ENCODE data around the gene FAXDC2.
"Not testable (repeated sequence)": the region's sequence is repeated elsewhere in the genome, so short reads cannot be mapped to it uniquely, and the experiment has no call there.

Gene FAXDC2

DNA sequence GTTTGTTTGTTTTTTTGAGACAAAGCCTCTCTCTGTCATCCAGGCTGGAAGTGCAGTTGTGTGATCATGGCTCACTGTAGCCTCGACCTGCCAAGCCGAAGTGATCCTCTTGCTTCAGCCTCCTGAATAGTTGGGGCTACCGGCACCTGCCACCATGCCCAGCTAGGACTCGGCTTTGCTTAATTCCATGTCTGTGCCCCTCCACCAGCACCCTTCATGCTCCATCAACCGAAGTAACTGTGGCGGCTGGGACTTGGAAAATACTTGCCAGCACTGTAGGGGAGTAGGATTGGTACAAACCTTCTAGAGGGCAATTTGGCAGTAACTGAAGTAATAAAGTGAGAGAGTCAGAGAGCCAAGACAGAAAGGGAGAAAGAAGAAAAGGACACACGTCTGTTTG lies 19.0 kb downstream of the FAXDC2 start:
- no peak for DNase-seq (ENCODE audit: extremely low read depth in 1 of 2, low read depth in 1 of 2)

DNA sequence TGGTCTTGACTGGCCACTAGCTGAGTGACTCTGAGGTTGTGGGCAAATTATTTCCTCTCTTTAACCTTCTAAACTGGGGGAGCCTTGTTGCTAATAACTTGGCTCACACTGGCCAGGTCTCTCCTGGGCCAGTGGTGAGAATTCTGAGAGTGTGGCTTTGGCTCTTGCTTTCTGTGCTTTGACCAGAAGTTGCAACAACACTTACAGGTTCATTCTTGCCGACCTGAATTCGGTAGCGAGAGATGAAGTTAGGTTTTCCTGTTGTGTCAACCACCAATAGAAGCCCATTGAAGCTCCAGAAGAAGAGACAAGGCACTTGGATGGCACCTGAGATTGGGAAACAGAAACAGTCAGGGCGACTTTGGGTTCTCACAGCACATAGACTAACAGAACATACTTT lies 19.8 kb downstream of the FAXDC2 start:
- no peak for DNase-seq (ENCODE audit: extremely low read depth in 1 of 2, low read depth in 1 of 2)

DNA sequence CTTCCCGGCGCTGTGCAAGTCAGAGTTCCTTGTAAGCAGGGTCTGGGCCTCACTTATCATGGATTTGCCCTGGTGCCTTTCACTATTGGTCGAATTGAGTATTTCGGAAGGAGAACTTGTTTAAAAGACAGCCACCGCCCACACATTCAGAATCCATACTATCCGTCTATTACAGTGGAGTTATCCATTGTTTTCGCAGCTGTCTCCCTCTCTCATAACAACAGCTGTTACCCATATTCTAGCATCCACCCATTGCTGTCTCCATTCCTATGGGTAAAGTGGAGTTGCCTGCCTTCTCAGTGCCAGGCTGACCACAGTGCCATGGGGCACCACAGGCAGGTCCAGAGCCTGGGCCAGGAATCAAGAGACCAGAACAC lies 20.2 kb downstream of the FAXDC2 start:
- DNase-seq (ENCODE audit: extremely low read depth in 1 of 2, low read depth in 1 of 2), result no peak

DNA sequence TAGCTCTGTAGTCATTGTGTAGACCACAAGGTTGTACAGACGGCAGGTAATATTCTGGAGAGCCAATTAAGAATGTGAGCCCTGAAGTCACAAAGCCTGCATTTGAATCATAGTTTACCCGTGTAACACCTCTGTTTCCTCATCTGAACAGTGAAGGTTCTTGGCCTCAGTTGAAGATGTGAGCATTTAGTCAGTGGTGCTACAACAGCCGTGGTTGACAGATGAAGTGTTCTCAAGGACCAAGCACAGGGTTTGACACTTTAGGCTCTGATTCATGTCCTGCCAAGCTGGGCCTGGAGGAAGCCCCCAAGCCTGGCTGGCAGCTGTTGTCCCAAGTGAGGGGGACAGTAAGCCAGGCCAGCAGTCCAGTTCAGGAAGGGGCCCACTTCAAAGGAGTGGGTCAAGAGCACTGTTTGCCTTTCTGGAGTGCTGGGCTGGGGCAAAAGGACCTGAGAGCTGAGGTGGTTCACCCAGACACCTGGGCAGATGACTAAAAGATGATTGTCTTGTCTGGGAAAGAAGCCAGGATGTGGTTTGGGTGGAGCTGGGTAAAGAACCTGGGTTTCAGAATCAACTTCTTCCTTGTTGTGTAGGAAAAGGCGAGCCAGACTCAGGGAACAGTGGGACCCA lies 20.7 kb downstream of the FAXDC2 start:
- DNase-seq (ENCODE audit: extremely low read depth in 1 of 2, low read depth in 1 of 2), result no peak

DNA sequence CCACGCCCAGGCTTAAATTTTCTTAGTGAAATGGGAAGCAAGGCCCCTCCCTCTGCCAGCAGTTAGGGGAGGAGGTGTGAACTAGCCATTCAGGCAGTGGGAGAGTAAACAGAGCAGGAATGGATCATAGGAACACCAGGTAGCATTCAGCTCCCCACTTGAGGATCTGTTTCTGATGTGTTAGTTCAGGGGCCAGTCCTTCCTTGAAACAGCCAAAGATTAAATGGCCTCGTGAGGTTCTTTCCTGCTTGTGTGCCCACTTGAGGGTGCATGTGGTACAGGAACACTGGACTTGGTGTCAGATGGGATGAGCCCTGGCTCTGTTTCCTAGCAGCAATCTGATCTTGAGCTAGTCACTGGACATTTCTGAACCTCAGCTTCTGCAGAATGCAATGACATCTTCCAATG lies 21.2 kb downstream of the FAXDC2 start:
- DNase-seq (ENCODE audit: extremely low read depth in 1 of 2, low read depth in 1 of 2), result no peak

DNA sequence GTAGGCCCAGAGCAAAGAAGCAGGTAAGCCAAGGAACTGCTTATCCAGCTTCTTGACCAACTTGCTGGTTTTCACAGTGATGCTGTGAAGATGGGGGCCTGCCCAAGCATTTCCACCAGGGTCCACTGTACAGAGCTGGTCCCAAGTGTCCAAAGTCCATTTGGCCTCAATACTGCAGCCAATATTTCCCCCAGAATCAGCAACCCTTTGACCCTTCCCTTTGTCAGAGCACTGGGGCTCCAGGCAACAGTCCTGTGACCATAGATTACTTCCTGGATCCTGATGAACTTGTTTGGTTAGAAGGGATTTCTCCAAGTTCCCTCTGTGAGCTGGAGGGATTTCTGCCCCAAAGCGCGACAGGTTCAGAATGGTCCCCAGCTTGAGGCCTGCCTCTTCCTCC lies 26.3 kb downstream of the FAXDC2 start:
- no peak for DNase-seq (ENCODE audit: extremely low read depth in 1 of 2, low read depth in 1 of 2)

DNA sequence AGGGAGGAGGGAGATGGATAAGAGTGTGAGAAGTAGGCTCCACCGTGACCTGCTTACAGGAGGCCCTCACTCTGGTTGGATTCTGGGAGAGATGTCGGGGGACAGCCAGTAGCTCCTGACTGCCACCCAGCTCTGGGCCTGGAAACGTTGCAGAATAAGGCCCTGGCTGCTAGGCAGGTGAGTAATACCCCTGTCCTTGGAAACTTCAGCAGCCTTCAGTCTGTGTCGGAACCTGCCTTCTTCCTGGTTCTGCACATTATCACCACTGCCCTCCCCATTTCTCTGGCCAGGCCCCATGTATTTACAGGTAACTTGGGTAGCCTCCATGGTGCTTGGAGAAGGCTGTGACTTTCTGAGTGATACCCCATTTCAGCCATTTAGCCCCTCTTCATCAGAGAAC lies 26.8 kb downstream of the FAXDC2 start:
- DNase-seq (ENCODE audit: extremely low read depth in 1 of 2, low read depth in 1 of 2), result no peak

DNA sequence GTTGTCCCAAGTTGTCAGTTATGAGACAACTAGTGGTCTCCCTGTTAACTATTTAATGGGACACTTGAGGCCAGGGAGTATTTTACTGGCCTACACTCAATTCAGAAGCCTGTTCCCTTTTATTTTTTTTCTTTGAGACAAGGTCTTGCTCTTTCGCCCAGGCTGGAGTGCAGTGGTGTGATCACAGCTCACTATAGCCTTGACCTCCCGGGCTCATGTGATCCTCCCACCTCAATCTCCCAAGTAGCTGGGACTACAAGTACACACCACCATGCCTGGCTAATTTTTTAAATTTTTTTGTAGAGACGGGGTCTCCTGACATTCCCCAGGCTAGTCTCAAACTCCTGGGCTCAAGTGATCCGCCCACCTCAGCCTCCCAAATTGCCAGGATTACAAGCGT lies 27.5 kb downstream of the FAXDC2 start:
- DNase-seq (ENCODE audit: extremely low read depth in 1 of 2, low read depth in 1 of 2), result not testable (repeated sequence)

DNA sequence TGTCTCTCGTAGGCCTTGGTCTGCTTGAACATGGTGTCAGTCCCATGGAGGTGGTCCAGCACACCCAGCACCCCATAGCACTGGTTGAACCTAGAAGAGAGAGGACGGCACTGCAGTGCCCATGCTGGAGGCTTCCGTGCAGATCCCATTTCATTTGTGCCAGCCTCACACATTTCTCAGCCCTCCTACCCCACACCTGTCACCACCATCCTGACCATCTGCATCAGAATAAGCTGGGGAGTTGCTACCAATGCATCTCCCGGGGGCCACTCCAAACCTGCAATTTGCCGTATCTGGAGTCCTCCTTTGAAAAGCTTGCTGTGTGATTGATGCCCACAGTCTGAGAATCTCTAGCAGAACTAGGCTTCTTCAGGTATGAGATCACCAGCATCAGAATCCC lies 30.0 kb downstream of the FAXDC2 start:
- DNase-seq (ENCODE audit: extremely low read depth in 1 of 2, low read depth in 1 of 2), result no peak

DNA sequence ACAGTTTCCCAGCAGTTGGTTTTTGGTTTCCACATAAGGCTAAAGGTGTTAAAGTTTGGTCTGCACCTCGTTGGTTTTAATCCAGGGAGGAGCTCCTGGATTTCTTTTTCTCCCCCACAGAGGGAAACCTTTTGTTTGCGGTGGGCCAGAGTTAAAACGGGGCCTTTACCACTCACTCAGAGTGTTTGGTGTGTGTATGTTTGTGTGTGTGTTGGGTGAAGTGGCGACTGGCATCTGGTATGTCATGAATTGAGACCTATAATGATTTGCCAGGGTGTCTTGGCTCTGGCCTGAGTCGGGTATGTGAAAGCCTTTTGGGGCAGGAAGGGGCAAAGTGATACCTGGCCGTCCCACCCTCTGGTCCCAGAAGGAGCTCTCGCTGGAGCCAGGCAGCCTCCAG lies 30.9 kb downstream of the FAXDC2 start:
- no peak for DNase-seq (ENCODE audit: extremely low read depth in 1 of 2, low read depth in 1 of 2)

DNA sequence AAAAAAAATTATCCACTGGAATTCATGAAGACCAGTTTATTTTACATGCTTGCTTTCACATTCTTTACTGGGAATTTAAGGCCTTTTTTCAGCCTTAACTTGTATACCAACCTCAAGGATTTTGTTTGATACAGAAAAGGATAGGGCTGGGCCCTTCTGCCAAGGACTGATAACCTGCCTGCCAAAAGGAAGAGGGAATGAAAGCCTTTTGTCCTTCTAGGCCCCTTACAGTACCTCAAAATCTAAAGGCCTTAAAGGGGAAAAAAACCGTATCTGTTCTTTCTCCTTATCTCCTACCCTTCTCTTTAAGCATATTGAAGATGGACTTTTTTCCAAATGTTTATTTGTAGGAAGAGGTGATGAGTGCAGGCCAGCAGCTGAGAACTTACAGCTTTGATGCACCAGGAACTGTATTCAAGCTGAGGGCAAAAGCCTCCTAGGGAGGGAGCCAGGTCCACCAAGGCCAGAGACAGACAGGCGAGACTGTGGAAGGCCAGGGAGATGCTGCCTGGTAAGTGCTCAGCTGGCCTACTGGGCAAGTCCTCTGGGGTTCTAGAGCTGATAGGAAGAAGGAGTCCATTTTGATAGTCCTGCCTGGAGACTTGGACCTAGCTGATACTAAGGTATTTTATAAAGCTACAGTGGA lies 31.8 kb downstream of the FAXDC2 start:
- DNase-seq (ENCODE audit: extremely low read depth in 1 of 2, low read depth in 1 of 2), result no peak

DNA sequence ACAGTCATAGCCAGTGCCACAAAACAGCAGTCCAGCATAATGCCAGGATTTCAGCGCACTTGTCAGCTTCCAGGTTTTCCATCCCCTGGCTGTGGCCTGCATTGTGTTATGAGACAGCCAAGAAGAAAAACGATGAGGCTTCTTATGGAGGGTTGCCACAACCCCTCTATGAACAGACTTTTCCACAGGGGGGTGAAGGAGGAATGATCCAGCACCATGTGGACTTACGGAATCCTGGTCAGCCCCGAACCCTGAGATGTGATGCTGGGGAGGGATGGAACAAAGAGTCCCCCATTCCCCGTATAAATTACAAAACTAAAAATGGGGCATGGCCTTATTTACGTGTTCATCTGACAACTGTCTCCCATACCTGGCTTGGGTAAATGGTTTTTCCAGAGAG lies 32.6 kb downstream of the FAXDC2 start:
- DNase-seq (ENCODE audit: extremely low read depth in 1 of 2, low read depth in 1 of 2), result no peak

DNA sequence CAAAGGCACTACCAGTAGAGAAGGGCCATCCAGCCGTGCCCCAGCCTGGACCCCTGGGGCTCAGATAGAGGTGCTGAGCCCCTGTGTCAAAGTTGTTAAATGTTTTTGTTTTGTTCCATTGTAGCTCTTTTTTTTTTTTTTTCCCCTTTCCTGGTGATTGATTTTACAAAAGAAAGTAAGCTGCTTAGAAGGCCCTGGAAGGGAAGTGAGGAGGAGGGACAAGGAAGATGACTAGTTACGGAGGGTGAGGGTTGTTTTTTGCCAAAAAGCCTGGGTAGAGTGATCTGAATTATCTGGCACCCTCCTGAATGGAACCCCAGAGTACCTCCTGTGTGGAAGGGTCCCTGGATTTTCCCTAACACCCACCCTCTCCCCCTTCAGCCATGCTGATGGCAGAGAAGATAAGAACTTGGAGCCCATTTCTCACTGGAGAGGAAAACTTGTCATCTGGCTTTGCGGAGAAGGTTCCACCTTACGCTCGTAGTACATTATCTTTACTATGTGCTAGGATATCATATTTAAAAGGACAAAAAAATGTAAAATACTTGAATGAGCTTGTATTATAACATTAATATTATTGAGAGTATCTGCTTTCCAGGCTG lies 33.4 kb downstream of the FAXDC2 start:
- no peak for DNase-seq (ENCODE audit: extremely low read depth in 1 of 2, low read depth in 1 of 2)

DNA sequence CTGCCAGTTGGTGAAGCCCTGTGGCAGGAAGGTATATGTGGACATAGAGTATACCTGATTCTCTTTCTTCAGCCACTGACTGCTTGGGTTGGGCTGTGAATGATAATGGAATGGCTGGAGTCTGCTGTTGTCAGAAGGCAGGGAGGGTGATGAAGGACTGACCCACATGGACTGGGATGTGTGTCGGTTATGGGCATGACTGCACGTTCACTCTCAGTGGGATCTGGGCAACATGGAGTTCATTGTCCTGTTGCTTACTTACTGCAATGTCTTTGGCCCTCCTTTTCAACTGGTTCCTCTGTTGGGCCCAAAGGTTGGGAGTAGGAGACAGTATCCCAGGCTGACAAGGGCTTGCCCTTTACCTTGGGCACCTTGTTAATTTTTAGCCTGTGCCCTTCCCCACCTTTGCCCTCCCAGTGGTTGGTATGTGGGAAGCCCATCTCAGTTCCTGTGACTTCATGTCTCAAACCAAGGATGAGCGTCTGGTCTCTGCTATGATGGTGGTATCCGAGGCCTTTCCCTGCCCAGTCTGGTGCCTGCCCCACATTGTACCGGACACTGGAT lies 34.6 kb downstream of the FAXDC2 start:
- DNase-seq (ENCODE audit: extremely low read depth in 1 of 2, low read depth in 1 of 2), result no peak

DNA sequence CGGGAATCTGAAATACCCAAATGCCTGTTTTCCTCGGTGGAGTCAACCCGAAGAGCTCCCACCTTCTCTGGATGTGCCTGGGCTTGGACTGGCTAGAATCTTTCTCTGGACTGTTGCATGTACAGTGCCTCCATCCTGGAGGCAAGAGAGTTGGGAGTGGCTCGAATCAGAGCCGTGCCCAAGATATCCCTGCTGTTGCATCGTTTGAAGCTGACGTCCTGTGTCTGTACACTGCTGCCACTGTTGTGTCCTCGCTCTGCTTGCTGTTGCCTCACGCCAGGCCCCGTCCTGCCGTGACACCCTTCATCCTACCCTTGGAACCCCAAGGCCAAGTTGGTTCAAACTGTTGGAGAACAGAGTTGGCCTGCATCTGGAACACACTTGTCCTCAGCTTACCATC lies 35.4 kb downstream of the FAXDC2 start:
- no peak for DNase-seq (ENCODE audit: extremely low read depth in 1 of 2, low read depth in 1 of 2)

DNA sequence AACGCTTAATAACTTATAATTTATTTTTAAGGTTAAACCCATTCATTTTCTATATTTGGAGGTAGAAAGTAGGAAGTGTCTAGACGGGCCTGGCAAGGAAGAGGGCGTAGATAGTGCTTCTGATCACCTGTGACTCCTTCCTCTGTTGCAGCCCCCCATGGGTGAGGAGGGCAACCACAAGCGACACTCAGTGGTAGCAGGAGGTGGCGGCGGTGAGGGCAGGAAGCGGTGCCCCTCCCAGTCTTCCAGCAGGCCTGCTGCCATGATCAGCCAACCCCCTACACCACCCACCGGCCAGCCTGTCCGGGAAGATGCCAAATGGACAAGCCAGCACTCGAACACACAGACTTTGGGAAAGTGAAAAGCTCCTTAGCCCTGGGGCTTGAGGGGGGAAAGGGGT lies 36.7 kb downstream of the FAXDC2 start:
- DNase-seq (ENCODE audit: extremely low read depth in 1 of 2, low read depth in 1 of 2), result peak; percentile 19 to 33

DNA sequence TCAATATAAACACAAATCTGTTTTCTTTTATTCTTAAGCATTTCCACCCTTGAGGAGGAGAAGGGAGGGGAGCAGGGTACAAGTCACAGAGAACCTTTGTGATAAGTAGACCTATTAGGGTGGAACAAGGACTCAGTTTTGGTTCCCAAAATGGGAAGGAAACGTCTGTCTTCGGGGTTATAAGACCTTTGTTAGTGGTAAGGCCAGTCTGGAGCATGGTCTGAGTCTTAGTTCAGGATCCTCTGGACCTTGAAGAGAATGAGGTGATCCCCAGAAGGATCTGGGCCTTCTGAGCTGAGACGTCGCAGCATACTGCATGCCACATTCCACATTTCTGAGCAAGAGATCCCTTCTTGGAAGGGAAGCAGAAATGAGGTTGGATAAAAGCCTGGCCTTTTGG lies 37.2 kb downstream of the FAXDC2 start:
- no peak for DNase-seq (ENCODE audit: extremely low read depth in 1 of 2, low read depth in 1 of 2)

DNA sequence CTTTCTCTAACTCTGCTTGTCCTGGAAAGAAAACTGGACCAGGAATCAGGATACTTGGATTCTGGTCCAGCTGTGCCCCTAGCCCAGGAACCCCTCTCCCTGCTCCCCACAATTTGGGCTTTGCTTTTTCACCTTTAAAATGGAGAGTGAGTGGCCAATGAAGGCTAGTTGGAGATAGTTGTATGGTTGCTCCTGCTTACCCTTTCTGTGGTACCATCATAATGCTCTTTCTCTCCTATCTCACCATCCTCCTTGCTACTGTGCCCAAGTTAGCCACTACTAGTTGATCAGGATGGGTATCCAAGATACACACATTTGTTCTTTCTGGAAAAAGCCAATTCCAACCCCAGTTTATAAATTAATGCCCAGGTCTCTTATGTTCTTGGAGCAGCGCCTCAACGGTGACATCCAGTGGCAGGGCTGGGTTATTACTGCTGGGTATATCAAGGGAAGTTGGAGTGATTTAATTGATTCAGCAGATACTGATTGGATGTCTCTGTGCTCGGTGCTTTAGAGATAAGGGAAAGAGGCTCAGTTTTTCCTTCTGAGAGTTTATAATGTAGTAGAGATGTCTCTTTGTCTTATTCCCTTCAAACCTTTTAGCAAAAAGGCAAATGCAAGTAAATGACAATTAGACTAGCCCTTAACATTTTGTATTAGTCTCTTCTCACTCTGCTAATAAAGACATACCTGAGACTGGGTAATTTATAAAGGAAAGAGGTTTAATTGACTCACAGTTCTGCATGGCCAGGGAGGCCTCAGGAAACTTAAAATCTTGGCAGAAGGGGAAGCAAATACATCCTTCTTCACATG lies 38.5 kb downstream of the FAXDC2 start:
- DNase-seq (ENCODE audit: extremely low read depth in 1 of 2, low read depth in 1 of 2), result peak in 1 of 2 donors; percentile 46

DNA sequence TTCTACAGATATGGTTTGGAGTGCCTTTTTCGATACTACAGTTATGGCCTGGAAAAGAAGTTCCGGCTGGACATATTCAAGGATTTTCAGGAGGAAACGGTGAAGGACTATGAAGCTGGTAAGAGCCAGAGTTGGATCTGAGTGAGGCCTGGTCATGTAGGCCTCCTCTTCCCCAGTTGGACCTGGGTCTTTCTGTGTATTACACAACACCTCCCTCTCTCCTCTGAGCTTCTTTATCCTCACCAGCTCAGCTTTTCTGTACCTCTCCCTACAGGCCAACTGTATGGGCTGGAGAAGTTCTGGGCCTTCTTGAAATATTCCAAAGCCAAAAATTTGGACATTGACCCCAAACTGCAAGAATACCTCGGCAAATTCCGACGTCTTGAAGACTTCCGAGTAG lies 39.2 kb downstream of the FAXDC2 start:
- DNase-seq (ENCODE audit: extremely low read depth in 1 of 2, low read depth in 1 of 2), result no peak

DNA sequence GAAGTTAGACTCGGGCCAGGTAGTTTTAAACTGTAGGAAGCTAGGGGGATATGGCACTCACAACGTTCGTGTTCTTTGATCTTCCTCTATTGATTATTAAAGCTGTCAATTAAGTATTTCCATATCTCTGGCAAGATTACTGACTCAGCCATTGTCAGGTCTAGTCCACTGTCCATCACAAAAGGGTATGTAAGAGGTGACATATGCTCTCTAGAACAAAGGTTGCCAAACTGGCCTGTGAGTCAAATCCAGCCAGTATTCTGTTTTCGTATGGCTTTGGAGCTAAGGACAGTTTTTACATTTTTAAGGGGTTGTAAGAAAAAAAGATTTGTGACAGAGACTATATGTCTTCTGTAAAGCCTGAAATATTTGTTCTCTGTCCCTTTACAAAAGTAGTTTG lies 44.2 kb downstream of the FAXDC2 start:
- DNase-seq (ENCODE audit: extremely low read depth in 1 of 2, low read depth in 1 of 2), result no peak

DNA sequence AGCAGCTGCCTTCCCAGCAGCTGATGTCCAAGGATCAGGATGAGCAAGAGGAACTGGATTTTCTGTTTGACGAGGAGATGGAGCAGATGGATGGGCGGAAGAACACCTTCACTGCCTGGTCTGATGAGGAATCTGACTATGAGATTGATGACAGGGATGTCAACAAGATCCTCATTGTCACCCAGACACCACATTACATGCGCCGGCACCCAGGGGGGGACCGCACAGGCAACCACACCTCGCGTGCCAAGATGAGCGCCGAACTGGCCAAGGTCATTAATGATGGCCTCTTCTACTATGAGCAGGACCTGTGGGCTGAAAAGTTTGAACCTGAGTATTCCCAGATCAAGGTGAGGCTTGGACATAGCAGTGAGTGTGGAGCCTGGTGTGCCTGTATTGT lies 48.4 kb downstream of the FAXDC2 start:
- DNase-seq (ENCODE audit: extremely low read depth in 1 of 2, low read depth in 1 of 2), result no peak

DNA sequence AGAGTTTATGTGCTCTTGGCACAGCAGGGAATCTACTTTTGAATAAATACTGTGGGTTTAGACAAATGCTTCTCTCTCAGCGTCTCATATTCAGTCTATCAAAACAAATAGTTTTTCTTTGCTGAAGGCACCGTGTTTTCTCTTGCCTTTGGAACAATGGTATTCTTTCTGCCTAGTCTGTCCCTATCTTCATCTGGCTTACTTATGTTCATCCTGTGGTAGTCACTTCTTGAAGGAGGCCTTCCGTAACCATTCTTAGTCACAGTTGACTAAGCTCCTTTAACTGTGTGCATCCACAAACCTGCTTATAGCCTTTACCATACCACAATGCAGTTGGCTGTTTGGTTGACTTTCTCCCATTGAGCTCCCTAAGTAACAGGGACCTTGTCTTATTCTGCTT lies 49.3 kb downstream of the FAXDC2 start:
- no peak for DNase-seq (ENCODE audit: extremely low read depth in 1 of 2, low read depth in 1 of 2)
